Choroid plexus epithelial cell (primary cell): ENCODE measurements around the gene PSMC3.

Experiments used
- DNase-seq: peaks from one replicate; pipeline ENCODE4 v3.0.0-alpha.2; 2010; ENCODE audit warnings: low read depth
- H3K4me3 ChIP-seq: 2 replicates; pipeline ENCODE4 v1.5.1; 2011; ENCODE audit warnings: low read depth, mild to moderate bottlenecking, control low read depth, low read length, moderate library complexity
- CTCF ChIP-seq: conservative IDR thresholded peaks from 2 replicates; pipeline ENCODE4 v1.5.1; 2011; ENCODE audit warnings: low read depth, mild to moderate bottlenecking, control low read depth, inconsistent platforms, low read length, moderate library complexity

Gene PSMC3

DNA sequence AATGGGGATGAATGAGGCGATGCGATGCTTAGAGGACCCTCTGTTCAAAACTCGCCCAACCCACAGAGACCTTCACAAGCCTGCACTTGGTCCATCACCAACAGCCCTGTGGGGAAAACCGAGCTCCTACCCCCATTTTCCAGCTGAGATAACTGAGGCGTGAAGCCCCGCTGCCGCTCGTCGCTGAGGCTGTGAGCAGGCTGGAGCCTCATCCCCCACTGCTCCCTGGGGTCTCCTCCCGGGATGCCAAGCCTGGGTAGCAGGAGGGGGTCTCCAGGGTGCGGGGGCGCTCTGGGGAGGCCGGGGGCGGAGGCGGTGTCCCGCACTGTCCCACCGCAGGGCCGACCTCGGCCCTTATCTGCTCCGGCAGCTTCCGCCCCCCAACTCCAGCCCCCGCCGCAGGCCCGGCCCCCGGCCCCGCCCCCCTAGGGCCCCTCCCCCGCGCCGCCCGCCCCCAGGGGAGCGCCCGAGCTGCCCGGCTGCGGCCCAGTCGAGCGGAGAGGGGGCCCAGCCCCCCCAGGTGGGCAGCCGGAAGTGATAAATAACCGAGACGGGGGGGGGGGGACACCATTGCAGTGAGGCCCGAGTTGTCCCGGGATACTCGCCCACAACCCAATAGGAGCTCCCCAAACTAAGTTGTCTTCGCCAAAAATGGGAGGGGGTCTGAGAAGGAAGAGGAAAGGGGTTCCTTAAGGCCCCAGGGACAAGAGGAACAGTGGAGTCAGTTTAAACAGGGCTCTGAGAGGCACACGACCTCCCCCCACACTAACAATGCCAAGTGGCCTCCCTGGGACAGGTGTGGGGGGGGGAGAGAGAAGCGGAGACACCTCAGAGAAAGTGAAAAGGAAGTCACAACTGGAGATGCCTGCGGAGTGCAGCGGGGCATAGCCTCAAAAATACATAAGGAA is 26.1 kb downstream of the PSMC3 start:
- no peak for DNase-seq
- TF ChIP-seq CTCF = no peak
- H3K4me3 ChIP-seq = peak overlapping the region; percentile 61

DNA sequence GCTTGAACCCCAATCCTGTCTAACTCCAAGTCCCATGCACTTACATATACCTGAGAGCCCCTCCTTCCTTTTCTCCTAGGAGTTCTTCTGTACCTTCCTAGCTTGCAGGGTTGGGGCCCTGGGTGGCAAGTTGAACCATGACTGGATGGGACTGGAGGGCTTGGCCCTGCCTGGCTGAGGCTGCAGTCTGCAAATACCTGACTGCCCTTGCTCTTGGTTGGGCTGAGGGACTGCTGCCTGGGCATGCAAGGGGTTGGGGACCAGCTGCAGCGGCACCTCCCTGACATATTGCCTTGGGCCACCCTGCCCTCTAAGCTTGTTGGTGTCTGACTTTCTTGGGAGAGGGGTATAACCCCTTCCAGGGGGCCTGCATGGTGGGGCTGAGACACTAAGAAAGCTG is 27.7 kb downstream of the PSMC3 start:
- H3K4me3 ChIP-seq = no peak overlapping the region
- TF ChIP-seq CTCF = no peak
- DNase-seq = no peak

DNA sequence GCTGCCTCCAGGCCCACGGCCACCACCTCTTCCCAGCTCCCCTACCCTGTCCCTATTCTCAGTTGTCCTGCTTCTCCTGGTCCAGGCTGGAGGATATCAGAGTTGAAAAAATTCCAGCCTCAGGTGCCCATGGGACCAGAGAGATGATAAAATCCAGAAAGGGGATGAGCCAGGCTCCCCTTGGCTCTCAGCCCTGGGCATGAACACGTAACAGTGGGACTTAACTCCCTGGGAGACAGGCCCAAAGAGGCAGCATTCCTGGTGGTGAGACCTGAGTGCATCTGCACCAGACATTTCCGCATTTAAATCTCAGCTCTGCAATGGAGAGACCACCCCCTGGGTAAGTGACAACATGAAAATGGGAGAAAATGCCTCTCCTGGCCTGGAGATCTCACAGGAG is 28.2 kb downstream of the PSMC3 start:
- H3K4me3 ChIP-seq = no peak overlapping the region
- TF ChIP-seq CTCF = no peak

DNA sequence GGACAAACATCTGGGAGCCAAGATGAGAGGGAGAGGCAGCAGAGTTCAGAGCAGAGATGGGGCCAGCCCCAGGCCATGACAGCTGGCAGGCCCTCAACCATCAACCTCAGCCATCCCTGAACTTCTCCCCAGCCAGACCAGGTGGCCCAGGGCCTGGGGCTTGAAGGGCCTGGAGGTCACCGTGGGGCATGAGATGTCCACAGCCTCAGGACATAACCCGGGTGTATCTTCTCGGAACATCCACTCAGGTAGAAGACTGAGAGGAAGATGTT is 30.3 kb downstream of the PSMC3 start:
- TF ChIP-seq CTCF = no peak
- no peak overlapping the region for H3K4me3 ChIP-seq
- no peak for DNase-seq

More for the DNA sequence above, 28.2 kb downstream of the PSMC3 start:
- DNase-seq = no peak

DNA sequence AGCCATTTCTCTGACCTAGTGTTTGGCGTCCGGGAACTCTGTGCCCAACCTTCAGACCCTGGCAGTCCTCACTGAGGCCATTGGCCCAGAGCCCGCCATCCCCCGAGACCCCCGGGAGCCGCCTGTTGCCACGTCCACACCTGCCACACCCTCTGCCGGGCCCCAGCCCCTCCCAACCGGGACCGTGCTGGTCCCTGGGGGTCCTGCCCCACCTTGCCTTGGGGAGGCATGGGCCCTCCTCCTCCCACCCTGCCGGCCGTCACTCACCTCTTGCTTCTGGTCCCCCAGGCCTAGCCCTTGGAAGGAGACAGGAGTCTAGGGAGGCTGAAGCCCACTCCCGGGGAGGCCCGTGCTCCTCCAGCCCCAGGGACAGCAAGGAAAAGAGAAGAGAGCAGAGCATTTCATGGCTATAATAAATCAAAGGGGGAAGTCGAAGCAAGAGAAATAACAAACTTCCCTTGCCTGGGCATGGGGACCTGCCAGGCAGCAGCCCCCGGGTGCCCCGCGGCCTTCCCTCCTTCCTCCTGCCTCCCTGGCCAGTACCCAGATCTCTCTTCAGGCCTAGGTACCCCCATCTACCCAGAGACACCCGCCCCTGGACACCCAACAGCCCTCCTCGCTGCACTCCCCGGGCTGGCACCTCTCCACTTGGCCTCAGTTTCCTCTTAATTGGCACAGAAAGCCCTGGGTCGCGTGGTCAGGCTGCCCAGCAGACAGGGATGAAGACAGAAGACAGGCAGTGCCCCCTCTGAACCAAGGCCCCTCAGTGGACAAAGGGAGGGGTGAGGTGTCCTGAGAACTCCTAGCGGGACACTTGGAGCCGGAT is 30.8 kb downstream of the PSMC3 start:
- no peak overlapping the region for H3K4me3 ChIP-seq
- no peak for TF ChIP-seq CTCF
- DNase-seq = no peak

DNA sequence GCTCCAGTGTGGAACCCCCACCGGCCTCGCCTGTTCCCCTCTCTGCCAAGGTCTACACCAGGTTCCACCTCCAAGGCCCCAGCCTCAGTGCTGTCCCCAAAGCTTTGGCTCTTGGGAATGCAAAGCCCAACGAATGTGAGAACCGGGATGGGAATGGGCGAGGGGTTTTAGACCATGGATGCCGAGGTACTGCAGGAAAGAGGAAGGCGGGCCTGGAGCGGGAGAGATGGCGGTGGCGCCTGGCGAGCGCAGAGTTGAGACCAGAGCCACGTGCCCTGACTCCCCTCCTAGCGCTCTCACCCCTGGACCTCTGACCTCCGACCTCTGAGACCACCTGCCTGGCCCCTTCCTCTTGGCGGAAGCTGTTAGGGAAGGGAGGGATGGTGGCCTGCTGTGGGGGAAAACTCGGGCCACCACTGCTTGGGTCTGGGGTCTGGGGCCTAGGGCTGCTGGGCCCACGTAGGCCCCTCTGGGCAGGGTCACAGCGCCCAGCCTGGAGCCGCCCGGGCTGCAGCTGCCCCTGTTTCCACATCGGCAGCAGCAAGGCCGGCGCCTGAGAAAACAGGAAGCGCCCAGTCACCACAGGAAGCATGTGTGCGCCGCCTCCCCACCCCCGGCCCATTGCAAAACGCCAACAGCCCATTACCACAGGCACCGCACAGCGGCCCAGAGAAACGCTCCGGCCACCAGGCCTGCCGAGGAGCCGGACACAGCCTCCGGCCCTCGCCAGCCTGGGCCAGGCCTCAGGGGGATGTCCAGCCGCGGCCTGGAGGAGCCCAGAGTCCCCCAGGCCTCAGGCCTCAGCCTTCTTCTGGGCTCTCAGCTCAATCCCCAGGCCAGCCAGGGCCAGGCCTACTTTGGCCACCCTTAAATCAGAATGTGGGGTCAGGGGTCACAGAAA is 31.7 kb downstream of the PSMC3 start:
- no peak for TF ChIP-seq CTCF
- H3K4me3 ChIP-seq = no peak overlapping the region
- peak; percentile 88 for DNase-seq
